ENCODE data around the gene DGKG.

Gene DGKG

DNA sequence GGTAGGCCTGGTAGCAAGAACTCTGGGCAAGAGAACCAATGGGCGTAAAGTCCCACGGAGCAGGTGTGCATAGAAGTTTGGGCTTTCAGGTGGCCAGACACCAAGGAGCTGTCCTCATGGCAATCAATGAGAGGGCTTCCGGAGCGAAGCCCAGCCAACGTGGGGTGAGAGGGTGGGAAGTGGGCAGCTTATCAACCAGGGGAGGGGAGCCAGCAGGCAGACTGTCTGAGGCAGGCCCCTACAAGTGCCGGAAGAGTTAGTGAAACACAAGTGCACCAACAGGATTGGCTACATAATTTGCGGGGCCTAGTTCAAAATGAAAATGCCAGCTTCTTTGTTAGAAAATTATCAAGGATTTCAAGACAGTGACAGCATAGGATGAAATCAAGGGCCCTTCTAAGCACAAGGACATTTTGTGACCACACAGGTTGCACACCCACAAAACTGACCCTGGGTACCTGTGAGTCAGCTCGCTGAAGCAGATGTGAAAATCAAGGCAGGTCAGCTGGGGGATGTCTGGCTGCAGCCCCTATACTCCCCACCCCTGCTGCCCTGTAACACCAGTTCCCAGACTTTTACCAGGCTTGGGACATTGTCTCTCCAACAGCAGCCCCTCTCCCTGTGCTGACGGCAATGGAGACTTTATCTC lies 151.1 kb downstream of the DGKG start:
- DNase-seq (ENCODE audit: low read depth), result no peak

DNA sequence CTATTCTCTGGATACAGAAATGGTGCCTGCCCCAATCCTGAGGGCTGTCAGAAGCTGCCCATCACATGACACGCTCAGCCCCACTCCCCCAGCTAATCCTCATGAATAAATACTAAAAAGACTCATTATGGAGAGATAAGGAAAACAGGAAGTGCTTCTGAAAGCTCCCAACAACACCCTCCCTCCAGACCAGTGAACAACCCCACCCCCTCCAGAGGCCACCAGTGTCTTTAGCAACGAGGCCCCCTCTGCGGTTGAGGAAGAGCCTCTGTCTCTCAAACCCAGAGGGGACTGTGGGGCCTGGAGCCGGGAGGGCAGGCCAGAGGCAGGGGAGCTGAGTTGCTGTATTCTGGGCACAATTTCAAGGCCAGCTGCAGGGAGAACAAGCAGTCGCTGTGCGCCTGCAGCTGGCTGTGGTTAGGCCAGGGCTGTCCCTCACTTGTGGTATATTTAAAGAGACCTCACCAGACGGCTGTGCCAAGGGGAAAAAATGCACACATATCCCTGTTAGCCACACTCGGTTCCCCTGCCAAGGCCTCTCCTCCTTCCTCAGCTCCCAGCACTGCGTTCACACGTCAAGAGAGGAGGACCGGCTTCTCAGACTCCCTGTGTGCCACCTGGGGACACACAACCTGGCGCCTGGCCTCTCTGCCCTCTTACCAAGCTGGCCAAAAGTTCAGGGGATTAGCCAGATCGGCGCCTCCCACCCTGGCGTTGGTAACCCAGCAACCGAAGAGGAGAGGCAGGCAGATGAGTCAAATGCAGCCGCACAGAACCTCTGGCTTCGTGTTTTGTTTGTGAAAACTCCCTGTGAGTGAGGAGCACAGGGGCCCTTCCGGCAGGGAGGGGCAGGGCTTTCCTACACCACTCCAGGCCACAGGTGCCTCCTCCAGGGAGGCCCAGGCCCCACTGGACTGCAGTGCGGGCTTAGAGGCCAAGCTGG lies 152.0 kb downstream of the DGKG start:
- no peak for DNase-seq (ENCODE audit: low read depth)

DNA sequence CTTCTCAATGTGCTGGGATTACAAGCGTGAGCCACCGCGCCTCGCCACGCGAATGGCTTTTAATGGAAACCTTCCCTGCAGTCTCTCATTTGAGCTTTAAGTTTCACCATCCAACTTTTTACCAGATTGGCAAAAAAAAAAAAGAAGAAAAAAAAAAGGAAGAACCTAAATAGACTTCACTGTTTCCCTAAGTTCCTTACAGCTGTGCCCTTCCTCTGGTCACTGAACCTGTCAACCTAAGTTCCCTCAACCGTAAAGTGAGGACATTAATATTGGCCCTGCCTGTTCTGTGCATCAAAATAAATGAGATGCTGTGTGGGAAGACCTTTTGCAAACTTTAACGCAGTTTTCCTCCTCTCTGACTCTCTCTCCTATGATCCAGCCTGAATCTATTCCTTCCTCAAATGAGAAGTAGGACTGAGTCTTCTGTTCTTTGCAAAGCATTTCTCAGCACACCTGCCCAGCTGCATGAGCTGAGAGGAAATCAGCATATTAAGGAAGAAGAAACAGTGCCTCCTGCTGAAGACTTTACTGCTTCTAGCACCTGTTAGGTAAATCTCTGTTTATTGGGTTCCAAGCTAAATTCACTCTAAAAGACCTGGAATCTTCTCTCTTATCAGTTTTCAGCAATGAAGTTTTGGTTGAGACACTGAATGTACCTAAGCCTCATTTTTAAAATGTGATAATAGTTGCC lies 153.6 kb downstream of the DGKG start:
- DNase-seq (ENCODE audit: low read depth), result no peak

DNA sequence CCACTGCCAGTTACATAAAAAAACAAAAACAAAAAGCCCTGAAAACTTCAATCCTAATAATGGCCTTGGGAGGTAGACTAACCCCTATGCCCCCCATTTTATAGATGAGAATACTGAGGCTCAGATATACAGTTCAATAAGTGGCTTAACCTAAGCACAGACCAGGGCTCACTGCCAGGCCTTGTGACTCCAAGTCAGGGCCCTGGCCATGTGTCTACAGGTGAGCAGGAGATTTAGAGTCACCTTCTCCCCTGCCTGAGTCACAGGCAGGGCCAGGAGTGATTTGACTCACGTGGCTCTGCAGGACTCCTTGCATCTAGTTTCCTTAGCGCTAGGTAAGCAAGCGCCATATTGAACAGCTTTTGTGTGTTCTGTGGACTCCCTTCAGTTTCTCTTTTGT lies 154.5 kb downstream of the DGKG start:
- DNase-seq (ENCODE audit: low read depth), result no peak

DNA sequence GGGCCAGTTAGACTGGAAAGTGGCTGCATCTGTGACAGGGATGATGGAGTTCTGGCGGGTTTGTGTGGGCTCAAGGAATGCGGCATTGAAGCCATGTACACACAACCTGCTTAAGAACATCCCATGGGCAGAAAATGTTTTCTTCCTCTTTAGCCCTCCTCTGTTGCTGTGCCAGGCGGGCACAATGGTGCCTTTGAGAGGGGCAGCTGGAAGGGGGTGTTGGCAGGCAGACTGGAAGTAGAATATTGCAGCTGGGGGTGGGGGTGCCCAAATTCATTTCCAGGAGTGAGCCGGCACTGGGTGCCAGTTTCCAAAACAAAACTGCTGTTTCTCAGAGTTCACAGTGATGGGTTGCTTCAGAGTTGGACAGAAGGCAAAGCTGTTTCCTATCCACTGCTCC lies 161.3 kb downstream of the DGKG start:
- DNase-seq (ENCODE audit: low read depth), result no peak

DNA sequence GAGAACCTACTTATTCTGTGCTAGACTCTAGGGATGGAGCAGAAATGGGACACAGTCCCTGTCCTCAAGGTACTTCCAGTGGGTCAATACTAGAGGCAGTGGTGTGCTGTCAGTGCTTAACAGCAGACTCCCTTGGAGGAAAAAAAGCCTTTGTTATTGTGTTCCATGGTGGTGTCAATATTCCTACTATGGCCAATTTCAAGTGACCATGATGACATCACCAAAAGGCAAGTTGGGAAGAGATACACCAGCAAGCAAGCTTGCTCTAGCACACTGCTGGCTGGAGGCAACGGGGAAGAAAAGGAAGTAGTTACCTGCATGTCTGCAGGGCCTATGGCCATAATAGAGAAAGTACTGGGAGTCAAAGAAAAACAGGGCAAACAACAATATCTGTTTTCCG lies 163.6 kb downstream of the DGKG start:
- DNase-seq (ENCODE audit: low read depth), result no peak

DNA sequence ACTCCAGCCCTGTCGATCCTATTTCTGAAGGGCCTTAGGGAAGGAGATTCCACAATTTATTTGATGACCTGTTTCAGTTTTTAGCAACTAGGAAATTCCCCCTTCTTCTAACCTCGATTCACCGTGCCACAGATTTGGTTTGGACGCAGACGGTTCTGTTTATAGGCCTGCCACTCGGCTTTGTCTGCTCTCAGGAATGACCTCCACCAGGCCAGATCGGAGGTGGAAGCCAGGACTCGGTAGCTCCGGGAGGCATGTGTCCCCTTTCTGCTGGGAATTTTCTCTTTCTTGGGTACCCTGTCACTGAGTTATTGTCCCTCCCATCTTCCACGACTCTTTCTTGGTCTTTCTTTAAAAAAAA lies 167.6 kb downstream of the DGKG start:
- no peak for DNase-seq (ENCODE audit: low read depth)

DNA sequence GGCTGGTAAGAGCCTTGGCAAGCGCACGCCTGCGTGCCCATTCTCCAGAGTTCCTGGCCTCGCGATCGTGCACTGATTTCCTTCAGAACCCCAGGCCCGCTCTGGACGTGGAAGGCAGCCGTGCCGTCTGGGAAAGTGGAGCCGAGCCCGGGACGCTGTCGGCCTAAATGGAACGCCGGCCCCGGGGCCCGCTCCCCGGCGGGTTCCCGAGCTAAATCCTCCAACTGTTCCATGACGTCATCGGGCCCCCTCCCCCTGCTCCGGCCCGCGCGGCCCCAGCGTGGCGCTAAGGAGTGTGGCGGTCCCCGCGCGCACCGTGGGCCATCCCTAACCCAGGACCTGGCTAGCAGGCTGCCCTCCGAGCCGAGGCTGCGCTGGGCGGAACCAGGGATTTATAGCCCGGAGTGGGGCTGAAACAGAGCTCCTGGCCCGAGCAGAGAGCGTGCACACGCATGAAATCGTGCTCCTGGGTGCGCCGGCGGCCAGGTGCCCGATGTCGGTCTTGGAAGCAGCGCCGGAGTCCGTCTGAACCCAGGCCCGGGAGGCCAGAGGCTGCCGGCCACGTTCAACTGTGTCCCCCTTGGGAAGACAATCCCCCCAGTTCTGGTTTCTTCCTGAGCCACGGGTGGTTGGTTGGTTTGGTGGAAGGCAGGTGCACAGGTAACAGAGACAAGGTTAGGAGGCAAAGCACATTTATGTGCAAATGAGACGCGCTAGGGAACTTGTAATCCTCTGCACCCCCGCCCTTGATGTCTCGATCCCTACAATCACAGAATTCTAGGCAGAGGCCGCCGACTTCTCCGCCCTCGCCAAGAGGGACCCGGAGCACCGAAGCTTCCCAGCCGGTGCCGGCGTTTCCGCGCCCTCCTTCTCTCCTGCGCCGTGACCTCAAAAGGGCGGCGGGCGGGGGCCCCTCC lies 168.2 kb downstream of the DGKG start:
- DNase-seq (ENCODE audit: low read depth), result no peak

DNA sequence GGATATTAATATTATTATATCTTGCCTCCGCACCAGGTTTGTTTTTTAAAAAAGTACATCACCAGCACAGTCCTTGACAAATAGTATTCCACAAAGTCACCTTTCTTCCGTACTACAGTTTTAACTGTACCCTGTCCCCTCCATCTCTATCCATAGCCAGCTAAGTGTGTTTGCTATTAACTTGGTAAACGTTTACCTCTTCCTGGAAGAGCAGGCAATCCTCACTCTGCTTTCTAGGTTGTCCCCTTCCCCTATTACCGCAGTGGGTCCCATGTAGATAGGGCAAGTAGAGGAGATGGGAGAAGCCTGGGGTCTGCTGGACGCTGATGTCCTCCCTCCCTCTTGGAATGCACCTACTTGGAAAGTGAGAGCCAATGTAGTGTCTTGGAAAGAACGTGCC lies 169.2 kb downstream of the DGKG start:
- DNase-seq (ENCODE audit: low read depth), result no peak

DNA sequence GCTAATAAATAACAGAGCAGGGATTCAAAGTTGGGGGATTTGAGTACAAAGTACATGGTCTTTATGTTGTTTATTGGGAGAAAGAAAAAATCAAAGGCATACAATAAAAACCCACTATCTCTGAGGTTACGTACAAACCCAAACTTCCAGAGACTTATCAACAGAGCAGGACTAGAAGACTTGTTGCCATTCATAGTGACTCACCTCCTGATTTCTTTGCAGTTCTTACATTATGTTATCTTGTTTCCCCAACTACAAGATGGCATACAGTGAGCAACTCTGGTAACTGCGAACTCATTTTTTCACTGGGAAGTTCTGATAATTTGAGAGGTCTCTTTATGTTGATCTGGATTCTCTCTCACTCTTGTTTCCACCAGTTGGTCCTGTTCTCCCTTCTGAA lies 172.5 kb downstream of the DGKG start:
- no peak for DNase-seq (ENCODE audit: low read depth)

DNA sequence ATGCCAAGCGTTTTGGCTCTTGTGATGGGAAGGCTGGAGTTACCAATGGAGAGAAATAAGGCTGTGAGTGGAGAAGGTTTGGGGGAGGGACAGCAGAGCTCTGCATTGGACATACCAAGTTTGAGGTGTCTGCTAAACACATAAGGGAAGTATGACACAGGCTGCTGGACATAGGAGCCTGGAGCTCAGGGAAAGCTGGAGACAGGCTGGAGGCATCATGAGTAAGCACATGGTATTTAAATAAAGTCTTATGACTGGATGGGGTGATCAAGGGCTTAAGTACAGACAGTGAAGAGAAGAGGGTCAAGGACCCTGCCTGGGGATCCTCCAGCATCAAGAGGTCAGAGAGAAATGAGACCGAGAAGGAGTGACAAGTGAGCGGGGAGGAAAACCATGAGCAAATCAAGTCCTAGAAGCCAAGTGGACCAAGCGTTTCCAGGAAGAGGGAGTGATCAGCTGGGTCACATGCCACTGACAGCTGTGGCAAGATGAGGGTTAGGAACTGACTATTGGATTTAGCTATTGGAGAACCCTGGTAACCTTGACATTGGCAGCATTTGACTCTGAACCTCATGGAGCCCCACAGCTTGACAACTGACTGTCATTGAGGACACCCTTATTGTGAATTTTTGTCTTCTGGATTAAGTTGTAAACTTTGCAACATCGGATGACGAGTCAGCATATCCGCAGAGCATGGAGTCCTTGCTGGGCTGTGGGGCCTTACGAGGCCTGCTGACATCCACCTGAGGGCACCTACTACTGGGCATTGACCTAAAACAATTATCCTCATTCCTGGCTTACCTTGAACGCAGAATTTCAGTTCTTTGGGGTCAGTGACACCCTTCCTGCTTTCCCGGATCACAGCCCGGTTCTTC lies 174.4 kb downstream of the DGKG start:
- no peak for DNase-seq (ENCODE audit: low read depth)

DNA sequence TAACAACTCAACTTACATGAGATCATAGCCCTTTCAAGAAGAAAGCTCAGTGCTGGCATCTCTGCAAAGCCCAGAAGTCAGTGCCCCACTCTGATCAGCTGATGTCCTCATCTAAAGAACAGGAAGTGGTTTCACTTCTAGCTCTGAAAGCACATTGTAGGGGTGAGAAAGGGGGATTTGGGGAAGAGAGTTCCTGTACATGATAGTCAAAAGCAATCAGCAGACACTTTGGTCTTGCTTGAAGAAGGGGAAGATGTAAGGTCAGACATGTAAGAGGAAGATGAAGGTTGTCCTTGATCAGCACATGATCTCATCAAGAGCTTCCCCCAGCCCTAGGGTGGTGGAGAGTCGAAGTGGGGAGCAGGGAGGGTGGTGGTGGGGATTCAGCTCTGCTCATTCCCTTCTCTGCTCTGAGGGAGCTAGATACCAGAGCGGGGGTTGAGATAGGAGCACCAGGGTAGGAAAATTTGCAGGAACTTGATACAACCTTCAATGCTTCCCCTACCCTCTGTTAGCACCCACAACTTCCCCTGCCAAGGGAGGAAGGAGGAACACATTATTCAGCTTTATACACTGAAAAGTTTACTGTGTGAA lies 176.7 kb downstream of the DGKG start:
- no peak for DNase-seq (ENCODE audit: low read depth)

DNA sequence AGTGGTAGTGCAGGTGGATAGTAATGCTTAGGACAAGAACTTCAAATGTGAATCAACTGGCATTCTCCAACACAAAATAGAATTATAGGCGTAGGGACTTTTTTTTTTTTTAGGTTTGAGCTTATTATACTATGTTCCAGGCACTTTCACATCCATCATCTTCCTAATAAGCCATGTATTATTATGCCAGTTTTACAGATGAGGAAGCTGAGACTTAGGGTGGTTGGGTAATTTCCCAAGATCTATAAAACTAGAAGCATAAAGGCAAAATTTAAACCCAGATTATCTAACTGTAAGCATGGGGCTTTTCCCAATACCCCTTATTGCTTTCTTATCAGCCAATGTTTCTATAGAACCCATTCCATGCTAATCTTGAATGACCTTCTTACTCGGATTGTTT lies 178.0 kb downstream of the DGKG start:
- DNase-seq (ENCODE audit: low read depth), result no peak

DNA sequence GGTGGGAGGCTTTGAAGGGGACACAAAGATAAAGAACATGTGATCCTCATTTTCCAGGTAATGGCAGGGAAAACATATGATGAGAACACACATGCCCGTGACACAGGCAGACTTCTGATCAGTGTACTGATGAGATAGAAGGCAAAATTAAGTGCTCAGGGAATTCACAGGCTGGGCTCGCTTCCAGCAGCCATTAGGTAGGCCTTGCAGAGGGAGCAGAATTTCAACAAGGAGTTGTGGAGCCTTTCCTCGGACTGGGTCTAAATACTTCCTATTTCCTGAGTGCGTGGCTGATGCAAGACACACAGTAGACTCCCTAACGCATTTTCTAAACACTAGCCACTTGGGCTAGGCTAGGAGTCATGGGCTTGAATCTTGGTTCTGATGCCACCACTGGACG lies 179.2 kb downstream of the DGKG start:
- DNase-seq (ENCODE audit: low read depth), result no peak

DNA sequence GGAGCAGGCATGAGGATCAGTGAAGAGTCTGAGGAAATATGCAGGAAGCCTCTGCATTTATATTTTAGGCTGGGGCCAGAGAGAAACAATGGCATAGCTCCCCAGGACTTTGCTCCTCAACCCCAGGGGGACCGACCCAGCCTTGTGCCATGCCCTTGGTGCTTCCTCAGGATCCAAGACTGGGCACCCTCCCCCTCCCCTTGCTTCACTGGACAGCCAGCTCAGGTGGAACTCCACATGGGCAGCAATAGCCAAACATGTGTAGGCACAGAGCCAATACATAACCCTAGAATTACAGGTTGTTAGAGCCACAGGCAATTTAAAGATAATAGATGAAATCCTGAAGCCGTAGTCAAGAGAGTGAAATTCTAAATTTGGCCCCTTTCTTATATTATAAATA lies 180.1 kb downstream of the DGKG start:
- no peak for DNase-seq (ENCODE audit: low read depth)

DNA sequence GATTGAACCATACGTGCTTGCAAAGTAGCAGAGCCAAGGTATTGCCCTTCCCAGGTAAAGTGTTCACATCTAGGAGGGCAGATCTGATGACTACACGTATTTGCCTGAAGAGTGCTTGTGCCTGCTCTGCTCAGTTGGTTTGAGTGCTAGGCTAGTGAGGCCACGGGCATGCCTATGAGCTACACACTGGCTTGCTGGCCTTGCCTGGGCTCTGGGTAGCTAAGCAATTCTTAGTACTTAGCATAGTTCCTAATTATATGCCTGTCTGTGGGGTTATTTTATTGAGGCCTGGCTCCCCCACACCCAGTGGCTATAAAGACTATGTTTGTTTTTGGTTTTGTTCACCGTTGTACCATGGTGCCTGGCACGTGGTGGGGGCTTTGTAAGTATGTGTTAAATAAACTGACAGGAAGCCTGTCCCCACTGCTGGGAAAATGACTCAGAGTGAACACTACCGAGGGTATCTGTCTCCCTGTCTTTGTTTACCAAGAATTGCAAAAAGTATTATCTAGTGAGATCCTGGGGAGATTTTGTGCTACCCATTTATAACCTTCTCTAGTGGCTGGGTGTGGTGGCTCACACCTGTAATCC lies 181.0 kb downstream of the DGKG start:
- no peak for DNase-seq (ENCODE audit: low read depth)

DNA sequence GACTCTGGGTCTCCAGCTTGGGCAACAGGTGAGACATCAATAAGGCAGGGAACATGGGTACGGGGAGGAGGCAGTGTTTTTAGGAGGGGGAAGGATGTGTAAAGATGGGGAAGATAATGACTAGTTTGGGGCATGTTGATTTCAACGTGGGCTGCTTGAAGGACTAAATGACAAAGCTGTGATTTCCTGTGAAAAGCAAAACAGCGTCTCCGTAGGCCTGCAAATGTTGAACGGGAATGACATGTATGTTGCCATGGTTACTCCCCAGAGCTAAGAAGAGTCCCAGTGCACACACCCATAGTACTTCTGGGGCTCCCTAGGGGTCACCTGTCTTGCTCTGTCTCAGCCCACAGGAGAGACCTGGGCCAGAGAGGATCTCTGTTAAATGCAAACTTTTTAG lies 181.9 kb downstream of the DGKG start:
- no peak for DNase-seq (ENCODE audit: low read depth)

DNA sequence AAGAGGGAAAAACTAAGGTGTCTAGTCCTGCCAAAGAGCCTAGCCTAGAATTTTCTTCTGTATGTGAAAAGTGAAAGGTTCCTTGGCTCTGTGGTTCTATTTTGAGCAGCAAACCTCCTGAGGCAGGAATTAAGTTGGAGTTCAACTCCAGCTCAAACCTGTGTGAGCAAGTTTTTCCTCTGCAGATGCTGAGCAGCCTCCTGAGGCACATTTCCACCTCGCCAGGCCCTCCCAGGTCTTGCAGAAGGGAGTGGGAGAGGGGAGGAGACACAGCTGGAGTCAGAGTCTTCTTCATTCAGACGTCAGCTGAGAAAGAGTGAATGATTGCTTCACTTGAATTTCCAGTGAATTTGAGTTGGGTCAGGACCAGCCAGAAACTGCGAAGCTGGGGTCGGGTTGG lies 183.6 kb downstream of the DGKG start:
- no peak for DNase-seq (ENCODE audit: low read depth)

DNA sequence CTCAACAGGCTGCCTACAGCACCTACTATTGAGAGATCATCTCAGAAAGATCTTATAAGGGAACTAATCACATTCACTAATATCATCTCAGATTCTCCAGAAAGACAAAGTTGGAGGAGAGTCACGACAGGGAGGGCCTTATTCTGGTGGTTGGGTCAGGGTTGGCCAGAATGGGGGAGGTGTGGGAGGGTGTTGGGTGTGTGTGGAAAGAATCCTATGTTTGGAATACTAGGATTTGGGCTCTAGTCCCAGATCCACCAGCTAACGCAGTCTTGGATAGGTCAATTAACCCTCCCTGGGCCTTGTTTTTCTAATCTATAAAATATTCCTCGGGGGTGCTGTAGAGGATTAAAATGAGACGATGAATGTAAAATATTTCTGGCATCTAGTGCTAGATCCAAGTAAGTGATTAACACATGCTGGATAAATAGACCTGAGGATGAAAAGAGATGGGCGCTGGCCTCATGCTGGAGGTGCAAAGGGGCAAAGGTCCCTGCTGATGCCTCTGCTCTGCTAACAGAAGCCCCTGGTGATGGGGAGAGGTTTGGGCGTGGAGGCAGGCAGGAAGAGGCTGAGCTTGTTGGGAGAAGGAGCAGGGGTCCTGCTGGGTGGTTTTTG lies 185.6 kb downstream of the DGKG start:
- no peak for DNase-seq (ENCODE audit: low read depth)

Data from stimulated activated CD8-positive, alpha-beta memory T cell treated with anti-CD3 and anti-CD28 coated beads, Interleukin-4, amount 100 ng/mL, for 24 hours (primary cell).